IMR-90 (cell line): ENCODE data around the gene HOXC12. TPM values are rescaled to one million over a fixed set of nuclear protein-coding genes. Genes with fewer than 3 reads are reported as not detected.

Source experiments
- ATAC-seq: fragments of 200-7000 bp; cut with Tn5 transposase; 2 replicates; pipeline ENCODE4 v1.9.1; 2020; ENCODE audit warnings: low read depth, mild to moderate bottlenecking, moderate library complexity
- BruUV-seq: library from RNA; stranded (reverse); fragments of 400-500 nt; replicated peaks from 2 replicates; lab custom pipeline; 2021; lab: Mats Ljungman, UMichigan
- CTCF ChIA-PET: fragments of 300-600 bp; formaldehyde crosslinking; extraction: SDS; loops from one replicate; lab custom pipeline; 2021; ENCODE audit warnings: antibody characterized with exemption; lab: Yijun Ruan, JAX
- POLR2A ChIA-PET: fragments of 300-600 bp; sonication (Branson Sonifier 250); formaldehyde crosslinking; loops from one replicate; lab custom pipeline; 2022; ENCODE audit warnings: antibody characterized with exemption; ENCODE audit not compliant: unreplicated experiment; lab: Charles Lee
- DNase-seq: peaks from one replicate; pipeline ENCODE4 v3.0.0; 2013
- H2AFZ ChIP-seq: replicated peaks from 2 replicates; pipeline ENCODE3; 2013; ENCODE audit warnings: low read length, mild to moderate bottlenecking; ENCODE audit not compliant: poor library complexity
- H2AK5ac ChIP-seq: 2 replicates; pipeline ENCODE4 v1.6.1; 2013; ENCODE audit warnings: low read depth, low read length, inconsistent platforms
- H2AK9ac ChIP-seq: replicated peaks from 2 replicates; pipeline ENCODE3; 2013; ENCODE audit warnings: mild to moderate bottlenecking, low read depth, low read length, moderate library complexity; ENCODE audit not compliant: poor library complexity
- H2BK120ac ChIP-seq: 2 replicates; pipeline ENCODE4 v1.6.1; 2013; ENCODE audit warnings: low read depth, low read length, inconsistent platforms
- H2BK15ac ChIP-seq: 3 replicates; pipeline ENCODE4 v1.6.1; 2013; ENCODE audit warnings: low read depth, low read length, inconsistent platforms
- H2BK20ac ChIP-seq: 2 replicates; pipeline ENCODE4 v1.6.1; 2013; ENCODE audit warnings: low read depth, mild to moderate bottlenecking, inconsistent platforms, low read length, moderate library complexity
- H2BK5ac ChIP-seq: 2 replicates; pipeline ENCODE4 v1.6.1; 2013; ENCODE audit warnings: mild to moderate bottlenecking, low read depth, low read length, inconsistent platforms; ENCODE audit not compliant: poor library complexity, severe bottlenecking
- H3K14ac ChIP-seq: replicated peaks from 2 replicates; pipeline ENCODE4 v1.6.1; 2013; ENCODE audit warnings: low read depth, low read length, inconsistent platforms
- H3K18ac ChIP-seq: 2 replicates; pipeline ENCODE4 v1.6.1; 2013; ENCODE audit warnings: low read depth, low read length, control low read depth
- H3K23ac ChIP-seq: 2 replicates; pipeline ENCODE4 v1.6.1; 2013; ENCODE audit warnings: low read depth, low read length, inconsistent platforms
- H3K27ac ChIP-seq: 2 replicates; pipeline ENCODE4 v1.5.1; 2013; ENCODE audit warnings: mild to moderate bottlenecking, control low read depth, low read length; ENCODE audit not compliant: insufficient read depth
- H3K27me3 ChIP-seq: 2 replicates; pipeline ENCODE4 v1.6.1; 2013; ENCODE audit warnings: low read length; ENCODE audit not compliant: control insufficient read depth, insufficient read depth
- H3K36me3 ChIP-seq: 2 replicates; pipeline ENCODE4 v1.6.1; 2013; ENCODE audit warnings: low read length, mixed read lengths; ENCODE audit not compliant: control insufficient read depth, insufficient read depth
- H3K4ac ChIP-seq: 2 replicates; pipeline ENCODE4 v1.6.1; 2013; ENCODE audit warnings: low read depth, low read length, inconsistent platforms
- H3K4me1 ChIP-seq: 2 replicates; pipeline ENCODE4 v1.6.1; 2013; ENCODE audit warnings: low read length, mixed read lengths; ENCODE audit not compliant: control insufficient read depth, insufficient read depth
- H3K4me2 ChIP-seq: 2 replicates; pipeline ENCODE4 v1.6.1; 2013; ENCODE audit warnings: low read depth, mild to moderate bottlenecking, control low read depth, low read length, moderate library complexity
- H3K4me3 ChIP-seq: 2 replicates; pipeline ENCODE4 v1.5.1; 2013; ENCODE audit warnings: low read depth, mild to moderate bottlenecking, control low read depth, low read length, moderate library complexity; ENCODE audit not compliant: insufficient read depth
- H3K56ac ChIP-seq: 2 replicates; pipeline ENCODE4 v1.6.1; 2013; ENCODE audit warnings: low read length, inconsistent platforms; ENCODE audit not compliant: insufficient read depth; ENCODE audit errors: extremely low read depth
- H3K79me1 ChIP-seq, 2 experiments: 2 replicates each; pipeline ENCODE4 v1.6.1; 2013; ENCODE audit warnings: low read length in 2 of 2, inconsistent platforms in 1 of 2, low read depth in 1 of 2
- H3K9ac ChIP-seq: 2 replicates; pipeline ENCODE4 v1.6.1; 2013; ENCODE audit warnings: low read depth, low read length, control low read depth
- H3K9me1 ChIP-seq: 2 replicates; pipeline ENCODE4 v1.6.1; 2013; ENCODE audit warnings: low read length, inconsistent platforms; ENCODE audit not compliant: insufficient read depth
- H3K9me3 ChIP-seq: 2 replicates; pipeline ENCODE4 v1.6.1; 2013; ENCODE audit warnings: low read length; ENCODE audit not compliant: control insufficient read depth, insufficient read depth
- H4K20me1 ChIP-seq: 2 replicates; pipeline ENCODE4 v1.6.1; 2013; ENCODE audit warnings: low read length, inconsistent platforms; ENCODE audit not compliant: insufficient read depth
- H4K5ac ChIP-seq: 2 replicates; pipeline ENCODE4 v1.6.1; 2013; ENCODE audit warnings: mild to moderate bottlenecking, low read depth, low read length, control low read depth
- H4K8ac ChIP-seq, 2 experiments: 2 replicates each; pipeline ENCODE4 v1.6.1; 2013; ENCODE audit warnings: low read depth in 2 of 2, low read length in 2 of 2, control low read depth in 1 of 2, inconsistent platforms in 1 of 2
- H4K91ac ChIP-seq: 2 replicates; pipeline ENCODE4 v1.6.1; 2013; ENCODE audit warnings: low read depth, low read length, inconsistent platforms; ENCODE audit not compliant: insufficient read depth
- MAZ ChIP-seq: IDR thresholded peaks from 2 replicates; pipeline ENCODE4 v1.6.1; 2012; ENCODE audit warnings: low read depth, mild to moderate bottlenecking, low read length, improper control_type of control experiment, moderate library complexity, borderline replicate concordance
- RCOR1 ChIP-seq: IDR thresholded peaks from 2 replicates; pipeline ENCODE4 v1.6.1; 2012; ENCODE audit warnings: mild to moderate bottlenecking, low read length, improper control_type of control experiment; ENCODE audit not compliant: insufficient replicate concordance
- WGBS, 2 experiments: methylation state at CpG; one replicate each; pipeline versions ENCODE4 v1.1.5 to v1.1.7; 2013; ENCODE audit warnings: missing lambda C conversion rate in 2 of 2; ENCODE audit not compliant: insufficient read length in 1 of 2; ENCODE audit errors: extremely low coverage in 2 of 2; 5-methylcytosine and 5-hydroxymethylcytosine counted together
- dilution Hi-C: fragments of 300-500 bp; cut with HindIII; formaldehyde crosslinking; loops from one replicate; pipeline ENCODE4 v1.14.3; 2018; ENCODE audit warnings: low sequenced_read_pairs; ENCODE audit not compliant: unreplicated experiment
- in situ Hi-C: fragments of 300-500 bp; cut with MboI; formaldehyde crosslinking; loops from 3 replicates; pipeline ENCODE4 v1.14.3; 2019; ENCODE audit warnings: low sequenced_read_pairs, inconsistent platforms, mixed read lengths
- intact Hi-C: fragments of 100-400 bp; cut with micrococcal nuclease; formaldehyde crosslinking; loops from 2 replicates; pipeline ENCODE4 v1.10.0; 2022
- polyA plus RNA-seq, 3 experiments: library from polyadenylated mRNA; depleted of rRNA; stranded (reverse); fragments of >200 nt; gene quantifications; 2 replicates each; pipeline ENCODE4 v1.2.3, GENCODE V29; 2012; ENCODE audit warnings: low replicate concordance in 1 of 3
- total RNA-seq: library from RNA; depleted of rRNA; stranded (reverse); fragments of >200 nt; gene quantifications from 2 replicates; pipeline ENCODE4 v1.2.3, GENCODE V29; 2012

Gene HOXC12
- total and polyA plus RNA-seq, 2 of the 4 experiments (the other 2 are of a cell fraction), result not detected

- in situ Hi-C loops (no loop called here), dilution Hi-C loops (no loop called here), intact Hi-C loops (no loop called here)
- H3K9ac ChIP-seq, result no peak overlapping the region
- ChIA-PET POLR2A (no interaction called here), CTCF (no interaction called here)
- H3K4me1 ChIP-seq, result peaks cover 2% of the 10 kb centered on the region; the same call in 1 of the 2 replicates
- peaks cover 15% of the 10 kb centered on the region for H3K9me3 ChIP-seq
- H2AK5ac ChIP-seq, result no peak overlapping the region
- H3K79me1 ChIP-seq, result no peaks in the 10 kb centered on the region
- no peak overlapping the region for H3K27ac ChIP-seq
- H2BK20ac ChIP-seq, result no peak overlapping the region
- TF ChIP-seq MAZ, result no peak
- TF ChIP-seq RCOR1, result no peak
- H4K91ac ChIP-seq, result no peak overlapping the region
- H4K20me1 ChIP-seq, result peaks cover 2% of the 10 kb centered on the region; the same call in 1 of the 2 replicates
- DNase-seq (no peak), ATAC-seq (no peak)
- peaks cover 97% of the 10 kb centered on the region for H3K27me3 ChIP-seq
- H3K56ac ChIP-seq, result no peak overlapping the region
- peak overlapping the region; percentile 32 for H2AFZ ChIP-seq
- H3K9me1 ChIP-seq, result no peaks in the 10 kb centered on the region
- no TSS peak for BruUV-seq
- H3K4me3 ChIP-seq, result no peak overlapping the region
- H2BK5ac ChIP-seq, result no peak overlapping the region
- no peaks in the 10 kb centered on the region for H3K36me3 ChIP-seq
- 2% methylated on average over 22 of the region's 71 CpGs; no CpG with 5 or more reads in 1 of the 2 experiments for WGBS, 2 experiments
- H3K18ac ChIP-seq, result no peak overlapping the region
- no peak overlapping the region for H4K8ac ChIP-seq
- no peak overlapping the region for H2BK15ac ChIP-seq
- no peak overlapping the region for H3K14ac ChIP-seq
- no peak overlapping the region for H3K4me2 ChIP-seq
- no peak overlapping the region for H2AK9ac ChIP-seq
- no peak overlapping the region for H3K23ac ChIP-seq
- no peak overlapping the region for H4K5ac ChIP-seq
- H2BK120ac ChIP-seq, result no peak overlapping the region
- H3K4ac ChIP-seq, result no peak overlapping the region
Observed at GRCh38 chr12:53973236-53974042, 18.7 kb downstream of the HOXC12 start.
